Activated CD8-positive, alpha-beta T cell treated with anti-CD3 and anti-CD28 coated beads, Interleukin-2, amount 10 ng/mL, durations not matched to agents 7 days and 5 days (primary cell): Measurements from ENCODE around the gene PMPCA. TPM values are rescaled to one million over a fixed set of nuclear protein-coding genes. Genes with fewer than 3 reads are reported as not detected.
A peak's percentile ranks its signal among the peaks of the same experiment; 100 is the strongest.

Experiments used
- ATAC-seq: fragments of 150-1000 bp; cut with Tn5 transposase; one replicate; pipeline ENCODE4 v1.10.0; 2021; ENCODE audit warnings: moderate library complexity
- CTCF ChIA-PET: fragments of 350-600 bp; sonication (Branson Sonifier 250); formaldehyde crosslinking; loops from one replicate; lab custom pipeline; 2021; ENCODE audit warnings: antibody characterized with exemption; lab: Charles Lee
- POLR2A ChIA-PET: fragments of 350-600 bp; sonication (Branson Sonifier 250); formaldehyde crosslinking; loops from one replicate; lab custom pipeline; 2021; ENCODE audit warnings: antibody characterized with exemption; lab: Charles Lee
- DNase-seq: peaks from one replicate; pipeline ENCODE4 v3.0.0-alpha.2; 2020
- H3K27ac Mint-ChIP-seq: one replicate; pipeline ENCODE4 v1.8.0; 2021; ENCODE audit warnings: mild to moderate bottlenecking, mixed read lengths
- H3K27me3 Mint-ChIP-seq: one replicate; pipeline ENCODE4 v1.8.0; 2021; ENCODE audit warnings: low read depth, mixed read lengths
- H3K36me3 Mint-ChIP-seq: one replicate; pipeline ENCODE4 v1.8.0; 2021; ENCODE audit warnings: low read depth, mixed read lengths
- H3K4me1 Mint-ChIP-seq: one replicate; pipeline ENCODE4 v1.8.0; 2021; ENCODE audit warnings: low read depth, mixed read lengths
- H3K4me3 Mint-ChIP-seq: one replicate; pipeline ENCODE4 v1.8.0; 2021; ENCODE audit warnings: mild to moderate bottlenecking, mixed read lengths
- H3K9me3 Mint-ChIP-seq: one replicate; pipeline ENCODE4 v1.8.0; 2022; ENCODE audit warnings: mixed read lengths; ENCODE audit not compliant: insufficient read depth
- total RNA-seq, 2 experiments: library from RNA; stranded (reverse); gene quantifications; one replicate each; pipeline ENCODE4 v1.2.3, GENCODE V29; 2021

PMPCA gene, protein sequence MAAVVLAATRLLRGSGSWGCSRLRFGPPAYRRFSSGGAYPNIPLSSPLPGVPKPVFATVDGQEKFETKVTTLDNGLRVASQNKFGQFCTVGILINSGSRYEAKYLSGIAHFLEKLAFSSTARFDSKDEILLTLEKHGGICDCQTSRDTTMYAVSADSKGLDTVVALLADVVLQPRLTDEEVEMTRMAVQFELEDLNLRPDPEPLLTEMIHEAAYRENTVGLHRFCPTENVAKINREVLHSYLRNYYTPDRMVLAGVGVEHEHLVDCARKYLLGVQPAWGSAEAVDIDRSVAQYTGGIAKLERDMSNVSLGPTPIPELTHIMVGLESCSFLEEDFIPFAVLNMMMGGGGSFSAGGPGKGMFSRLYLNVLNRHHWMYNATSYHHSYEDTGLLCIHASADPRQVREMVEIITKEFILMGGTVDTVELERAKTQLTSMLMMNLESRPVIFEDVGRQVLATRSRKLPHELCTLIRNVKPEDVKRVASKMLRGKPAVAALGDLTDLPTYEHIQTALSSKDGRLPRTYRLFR
- 10 to 100 TPM; 56.5 to 57.5 TPM for total RNA-seq

DNA sequence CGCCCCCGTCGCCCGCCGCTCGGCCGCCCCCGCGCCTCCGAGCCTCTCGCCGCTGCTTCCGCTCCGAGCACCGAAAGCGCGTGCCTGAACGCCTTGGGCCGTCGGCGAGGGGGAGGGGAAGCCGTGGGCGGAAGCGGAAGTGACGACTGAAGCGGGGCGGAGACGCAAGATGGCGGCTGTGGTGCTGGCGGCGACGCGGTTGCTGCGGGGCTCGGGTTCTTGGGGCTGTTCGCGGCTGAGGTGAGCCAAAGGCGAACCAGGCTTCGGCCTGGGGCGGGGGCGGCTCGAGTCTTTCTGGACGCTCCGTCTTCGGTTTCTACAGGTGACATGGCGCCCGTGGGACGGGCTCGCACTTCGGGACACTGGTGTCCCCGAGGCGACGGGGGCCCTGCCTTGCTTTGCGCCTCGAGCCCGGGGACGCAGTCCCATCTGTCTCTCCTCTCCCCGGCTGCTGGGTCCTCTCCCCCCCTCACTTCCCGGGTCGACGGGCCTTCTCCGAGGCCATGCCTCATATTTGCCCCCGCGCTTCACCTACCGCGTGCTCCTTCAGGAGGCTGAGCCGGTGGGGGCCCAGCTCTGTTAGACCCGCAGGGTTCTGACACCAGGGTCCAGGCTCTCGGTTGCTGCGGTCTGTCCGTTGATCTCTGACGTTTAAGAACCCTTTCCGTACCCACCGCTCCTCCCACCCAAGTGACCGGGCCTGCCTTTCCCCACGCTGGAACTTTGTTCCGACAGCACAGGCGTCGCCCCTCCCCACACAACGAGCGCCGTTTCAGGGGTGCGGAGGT lies at the start of gene PMPCA, which contains the start of gene ENTR1:
Gene PMPCA, plus strand, starts transcription at position 159 of the 788 bp plus-strand sequence. Its CDS starts 11 bp downstream, at position 170.
Gene ENTR1, minus strand, starts transcription at position 115 of the 788 bp plus-strand sequence. CDS start 217 bp downstream, outside the sequence.
- H3K9me3 Mint-ChIP-seq, result no peaks in the 10 kb centered on the region
- H3K27me3 Mint-ChIP-seq, result no peaks in the 10 kb centered on the region
- ChIA-PET CTCF (interaction anchor here (1.0 to 1.8 kb wide), 4 partner anchors 10 to 234 kb away, joined by 3 to 14 read pairs (median 4); partner anchors contain the start of gene DNLZ), POLR2A (interaction anchor here (0.6 to 2.9 kb wide), 5 partner anchors 9 to 97 kb away, joined by 3 to 13 read pairs (median 4); partner anchors contain the start of genes DNLZ and SNAPC4)
- H3K4me3 Mint-ChIP-seq, result peak within 1 kb of the TSS; percentile 92
- peaks cover 56% of the 10 kb centered on the region for H3K4me1 Mint-ChIP-seq
- ATAC-seq (peak; percentile 82), DNase-seq (peak; percentile 95)
- H3K27ac Mint-ChIP-seq, result peak within 1 kb of the TSS; percentile 94
- H3K36me3 Mint-ChIP-seq, result peaks cover 50% of the 10 kb centered on the region

DNA sequence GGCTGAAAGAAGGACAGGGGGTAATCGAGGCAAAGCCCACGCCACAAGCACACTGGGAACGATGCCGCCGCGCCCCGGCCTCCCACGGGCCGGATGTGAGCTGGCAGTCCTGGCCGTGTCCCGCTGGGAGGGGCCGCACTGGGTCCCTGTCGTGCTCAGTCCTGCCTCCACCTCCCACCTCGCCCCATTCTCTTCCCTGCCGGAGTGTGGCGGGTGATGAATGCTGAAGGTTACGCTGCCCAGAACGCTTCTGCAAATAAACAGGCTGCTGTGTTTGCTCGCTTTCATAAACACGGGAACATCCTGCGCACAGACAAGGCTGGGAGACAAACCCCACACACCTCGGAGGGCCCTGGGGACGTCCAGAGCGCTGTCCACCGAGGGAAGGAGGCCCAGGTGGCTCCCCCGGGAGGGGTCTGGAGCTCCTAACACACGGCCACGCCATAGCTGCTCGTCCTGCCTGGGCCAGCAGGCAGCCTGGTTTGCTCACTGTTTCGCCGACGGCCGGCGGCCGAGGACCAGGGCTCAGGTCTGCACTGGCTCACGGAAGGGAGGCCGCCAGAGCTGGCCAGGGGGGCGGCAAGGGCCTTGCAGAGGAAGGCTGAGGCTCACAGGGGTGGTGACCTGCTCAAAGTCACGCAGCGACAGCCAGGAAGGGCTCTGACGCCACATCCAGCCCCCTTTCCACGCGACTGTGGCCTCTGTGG lies 49.3 kb upstream of the PMPCA start:
- CTCF ChIA-PET, result no interaction called here
- no peak for ATAC-seq
- no peaks in the 10 kb centered on the region for H3K36me3 Mint-ChIP-seq

DNA sequence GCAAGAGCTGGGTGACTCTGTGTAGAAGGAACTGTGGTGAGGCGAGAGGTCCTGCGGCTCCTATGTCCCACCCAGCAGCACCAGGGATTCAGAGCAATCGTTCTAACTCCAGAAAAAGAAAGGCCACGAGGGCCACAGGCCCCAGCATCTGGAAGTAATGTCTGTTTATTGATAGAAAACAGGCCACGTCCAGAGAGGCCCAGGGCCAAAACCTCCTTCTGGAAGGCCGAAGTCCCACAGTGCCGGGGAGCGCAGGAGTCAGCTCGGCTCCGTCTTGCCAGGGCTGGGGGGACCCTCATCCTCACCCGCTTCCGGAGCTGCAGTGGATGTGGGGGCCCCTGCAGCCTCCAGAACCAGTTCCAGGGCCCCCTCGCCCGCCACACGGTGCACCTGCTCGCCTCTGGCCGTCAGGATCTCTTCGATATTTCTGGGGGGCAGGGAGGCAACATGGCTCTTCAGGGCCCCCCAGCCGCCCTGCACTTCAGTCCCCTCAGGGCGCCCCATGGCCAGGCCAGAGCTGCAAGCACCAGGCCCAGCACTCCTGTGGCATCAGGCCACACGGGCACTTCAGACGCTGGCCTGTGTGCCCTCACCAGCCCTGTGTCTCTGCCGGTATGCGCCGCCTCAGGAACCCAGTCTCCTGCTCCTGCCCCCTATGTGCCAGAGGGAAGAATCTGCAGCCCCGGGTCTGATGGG lies 48.6 kb upstream of the PMPCA start:
- CTCF ChIA-PET, result interaction anchor here (1.5 kb wide), 1 partner anchor 39 kb away, joined by 3 read pairs; no protein-coding TSS in a partner anchor
- DNase-seq, result no peak
- Mint-ChIP-seq H3K27ac (no peak overlapping the region), H3K36me3 (no peaks in the 10 kb centered on the region), H3K4me3 (no peak overlapping the region), H3K27me3 (no peaks in the 10 kb centered on the region), H3K4me1 (peaks cover 12% of the 10 kb centered on the region), H3K9me3 (no peaks in the 10 kb centered on the region)
- POLR2A ChIA-PET, result interaction anchor here (1.1 kb wide), 1 partner anchor 28 kb away, joined by 4 read pairs; no protein-coding TSS in a partner anchor
- no peak for ATAC-seq

More for the DNA sequence above, 49.3 kb upstream of the PMPCA start:
- peaks cover 12% of the 10 kb centered on the region for H3K4me1 Mint-ChIP-seq
- no peak overlapping the region for H3K4me3 Mint-ChIP-seq
- no peaks in the 10 kb centered on the region for H3K9me3 Mint-ChIP-seq
- DNase-seq, result no peak
- no peak overlapping the region for H3K27ac Mint-ChIP-seq
- H3K27me3 Mint-ChIP-seq, result no peaks in the 10 kb centered on the region
- POLR2A ChIA-PET, result no interaction called here

DNA sequence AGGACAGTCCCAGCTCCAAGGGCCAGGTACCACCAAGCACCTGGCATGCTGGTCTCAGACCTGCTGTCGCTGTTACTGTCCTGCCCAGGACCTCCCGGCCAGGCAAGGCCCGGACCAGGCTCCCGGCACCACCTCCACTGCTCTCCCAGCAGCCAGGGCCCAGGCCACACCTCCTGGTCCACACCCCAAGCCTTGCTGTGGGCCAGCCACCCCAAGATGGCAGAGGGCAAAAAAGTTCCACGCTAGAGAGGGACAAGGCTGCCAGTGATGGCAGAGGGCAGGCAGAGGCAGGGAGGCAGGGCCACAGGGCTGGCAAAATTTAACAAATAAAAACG lies 48.0 kb upstream of the PMPCA start:
- Mint-ChIP-seq H3K36me3 (no peaks in the 10 kb centered on the region), H3K4me3 (no peak overlapping the region), H3K27me3 (no peaks in the 10 kb centered on the region), H3K9me3 (no peaks in the 10 kb centered on the region), H3K27ac (no peak overlapping the region), H3K4me1 (peaks cover 12% of the 10 kb centered on the region)
- ATAC-seq (no peak), DNase-seq (no peak)
- ChIA-PET POLR2A (interaction anchor here (0.5 to 1.7 kb wide), 8 partner anchors 8 to 445 kb away, joined by 3 to 8 read pairs (median 4); partner anchors contain the start of genes CARD9 and INPP5E), CTCF (interaction anchor here (0.6 to 1.6 kb wide), 10 partner anchors 15 to 253 kb away, joined by 3 to 11 read pairs (median 5); partner anchors contain the start of genes ENTR1 and PMPCA)

DNA sequence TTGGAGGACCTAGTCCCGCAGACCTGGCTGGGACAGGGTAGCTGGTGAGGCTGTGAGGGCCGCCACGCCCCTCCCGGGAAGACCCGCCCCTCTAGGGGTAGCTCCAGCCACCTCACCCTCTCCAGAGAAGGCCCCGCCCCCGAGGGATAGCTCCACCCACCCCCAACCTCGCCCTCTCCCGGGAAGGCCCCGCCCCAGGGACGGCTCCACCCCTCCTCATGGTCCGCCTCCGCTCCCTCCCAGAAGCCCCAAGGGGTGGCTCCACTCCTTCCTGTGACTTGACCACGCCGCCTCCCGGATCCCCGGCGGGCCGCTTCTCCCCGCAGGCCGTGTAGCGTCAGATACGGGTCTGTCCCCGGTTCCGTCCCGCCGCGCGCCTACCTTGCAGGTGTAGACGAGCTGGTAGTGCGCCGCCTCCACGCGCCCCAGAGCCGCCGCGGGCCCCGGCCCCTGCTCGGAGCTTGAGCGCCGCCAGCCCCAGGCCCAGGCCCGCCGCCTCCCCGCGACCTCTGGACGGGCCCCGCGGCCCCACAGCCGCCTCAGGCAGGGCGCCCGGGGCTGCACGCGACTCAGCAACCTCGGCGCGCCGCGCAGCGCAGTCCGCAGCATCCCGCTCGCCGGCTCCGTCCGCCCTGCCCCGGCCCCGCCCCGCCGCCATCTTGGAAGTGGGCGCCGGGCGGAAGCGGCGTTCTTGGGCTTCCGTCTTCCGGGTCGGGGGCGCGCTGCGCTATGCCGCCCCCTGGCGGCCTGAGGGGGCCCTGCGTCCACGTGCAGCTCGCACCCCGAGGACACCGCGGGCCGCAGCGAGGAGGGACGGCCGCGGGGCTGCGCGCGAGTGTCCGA lies 47.1 kb upstream of the PMPCA start, which contains the start of gene DNLZ:
Gene DNLZ, minus strand, starts transcription at position 639 of the 843 bp plus-strand sequence. Its CDS starts 30 bp downstream, at position 609.
- Mint-ChIP-seq H3K27me3 (no peaks in the 10 kb centered on the region), H3K4me3 (peak within 1 kb of the TSS; percentile 84), H3K36me3 (no peaks in the 10 kb centered on the region), H3K4me1 (peaks cover 12% of the 10 kb centered on the region), H3K9me3 (no peaks in the 10 kb centered on the region), H3K27ac (peak within 1 kb of the TSS; percentile 91)
- POLR2A ChIA-PET, result interaction anchor here (0.5 to 1.7 kb wide), 14 partner anchors 9 to 444 kb away, joined by 3 to 8 read pairs (median 3); partner anchors contain the start of genes CARD9, GPSM1 and INPP5E
- CTCF ChIA-PET, result interaction anchor here (0.6 to 1.6 kb wide), 16 partner anchors 14 to 338 kb away, joined by 3 to 11 read pairs (median 4); partner anchors contain the start of genes ENTR1 and PMPCA
- ATAC-seq (peak; percentile 90), DNase-seq (peak; percentile 96)

DNA sequence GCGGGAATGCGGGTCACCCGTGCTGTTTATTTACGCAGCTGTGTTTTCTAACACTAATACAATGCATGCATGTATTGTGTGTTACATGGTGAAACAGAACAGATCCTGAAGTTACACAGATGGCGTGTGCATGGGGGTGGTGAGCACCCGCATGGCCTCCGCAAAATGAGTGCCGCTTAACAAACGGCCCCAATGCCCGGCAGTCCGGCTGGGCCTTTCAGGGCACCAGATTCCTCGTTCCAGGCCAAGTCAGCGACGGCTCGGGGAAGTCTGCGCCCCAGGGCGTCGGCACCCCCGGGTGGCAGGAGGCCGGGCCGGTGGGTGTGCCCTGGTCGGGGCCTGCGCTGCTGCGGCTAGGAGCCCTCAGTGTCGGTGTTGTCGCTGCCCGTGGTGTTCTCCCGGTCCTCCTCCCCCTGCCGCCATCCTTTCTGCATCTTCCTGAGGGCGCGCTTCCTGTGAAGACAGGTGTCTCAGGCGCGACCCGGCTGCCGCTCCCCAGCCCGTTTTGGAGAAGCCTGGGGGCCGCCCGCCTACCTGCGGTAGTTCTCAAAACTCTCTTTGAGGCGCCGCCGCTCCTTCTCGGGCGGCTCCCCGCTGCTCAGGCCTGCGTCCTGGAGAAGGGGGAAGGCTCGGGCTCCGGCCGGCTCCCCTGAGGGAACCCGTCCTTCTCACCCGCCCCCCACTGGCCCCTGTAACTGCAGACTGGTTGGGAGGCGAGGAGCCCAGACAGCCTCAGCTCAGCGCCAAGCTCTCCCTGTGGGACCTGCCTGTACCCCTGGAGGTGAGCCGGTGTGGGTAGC lies 46.3 kb upstream of the PMPCA start:
- Mint-ChIP-seq H3K27ac (no peak overlapping the region), H3K36me3 (no peaks in the 10 kb centered on the region), H3K4me3 (peak overlapping the region; percentile 42), H3K9me3 (no peaks in the 10 kb centered on the region), H3K27me3 (no peaks in the 10 kb centered on the region), H3K4me1 (peaks cover 12% of the 10 kb centered on the region)
- no peak for DNase-seq
- ChIA-PET CTCF (interaction anchor here (0.6 to 1.6 kb wide), 13 partner anchors 13 to 337 kb away, joined by 3 to 11 read pairs (median 5); partner anchors contain the start of genes ENTR1 and PMPCA), POLR2A (interaction anchor here (0.6 to 1.7 kb wide), 8 partner anchors 10 to 207 kb away, joined by 3 to 8 read pairs (median 4); partner anchors contain the start of gene INPP5E)
- no peak for ATAC-seq

DNA sequence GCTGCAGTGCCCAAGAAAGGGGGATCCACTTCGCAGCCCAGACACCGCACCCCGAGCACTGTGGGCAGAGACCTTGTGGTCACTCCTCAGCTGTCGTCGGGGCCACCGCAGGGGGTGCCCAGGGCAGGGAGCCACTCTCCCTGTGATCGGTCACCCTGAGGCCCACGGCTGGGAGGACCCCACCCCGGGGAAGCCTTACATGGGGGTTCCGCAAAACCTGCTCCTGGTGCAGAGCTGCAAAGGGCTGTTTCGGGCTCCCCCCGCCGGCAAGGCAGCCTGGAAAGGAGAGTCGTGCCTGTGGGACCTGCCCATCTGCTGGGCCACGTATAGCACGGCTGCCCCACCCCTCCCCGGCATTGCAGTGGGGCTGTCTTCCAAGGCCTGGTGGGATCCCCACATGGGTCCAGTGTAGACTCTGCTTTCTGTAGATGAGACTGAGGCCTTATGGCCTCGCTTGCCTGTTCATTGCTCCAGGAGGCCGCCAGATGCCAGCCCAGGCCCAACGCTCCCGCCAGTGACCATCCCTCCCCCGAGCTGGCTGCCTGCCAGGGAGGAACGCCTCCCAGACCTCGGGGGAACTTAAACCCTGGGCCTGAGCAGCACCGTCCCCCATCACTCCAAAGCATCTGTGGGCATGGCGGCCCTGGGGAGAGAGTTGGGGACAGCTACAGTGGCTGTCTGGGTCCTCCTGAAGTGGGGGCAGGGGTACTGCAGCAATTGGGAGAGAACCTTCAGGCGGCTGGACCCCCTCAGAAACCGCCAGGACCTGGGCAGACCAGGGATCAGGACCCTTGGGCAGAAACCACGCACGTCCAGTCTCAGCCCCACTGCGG lies 45.3 kb upstream of the PMPCA start:
- DNase-seq (no peak), ATAC-seq (no peak)
- peaks cover 12% of the 10 kb centered on the region for H3K4me1 Mint-ChIP-seq
- CTCF ChIA-PET, result no interaction called here
- H3K4me3 Mint-ChIP-seq, result no peak overlapping the region
- H3K9me3 Mint-ChIP-seq, result no peaks in the 10 kb centered on the region
- no peaks in the 10 kb centered on the region for H3K27me3 Mint-ChIP-seq
- no peak overlapping the region for H3K27ac Mint-ChIP-seq
- H3K36me3 Mint-ChIP-seq, result no peaks in the 10 kb centered on the region
- POLR2A ChIA-PET, result interaction anchor here (1.5 kb wide), 1 partner anchor 44 kb away, joined by 5 read pairs; no protein-coding TSS in a partner anchor

DNA sequence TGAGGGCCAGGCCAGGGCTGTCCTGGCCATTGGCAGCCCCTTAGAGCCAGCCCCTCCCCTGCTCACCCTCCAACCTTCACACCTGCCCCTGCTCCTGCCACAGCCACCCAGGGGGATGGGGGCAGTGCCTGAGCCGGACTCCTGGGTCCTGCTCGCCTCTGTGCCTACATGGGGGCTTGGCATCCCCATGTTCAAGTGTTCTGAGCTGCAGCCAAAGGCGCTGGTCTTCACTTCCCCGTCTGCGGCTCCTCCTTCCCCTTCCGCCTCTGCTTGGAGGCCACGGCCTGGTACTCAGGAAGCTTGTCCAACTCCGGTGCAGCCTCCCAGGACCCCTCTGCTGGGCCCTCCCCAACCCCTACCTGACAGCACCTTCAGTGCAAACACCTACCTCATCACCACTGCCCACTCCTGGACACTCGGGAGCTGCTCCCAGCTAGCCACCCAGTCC lies 44.7 kb upstream of the PMPCA start:
- ChIA-PET CTCF (interaction anchor here (1.1 kb wide), 1 partner anchor 31 kb away, joined by 3 read pairs; no protein-coding TSS in a partner anchor), POLR2A (interaction anchor here (1.2 kb wide), 1 partner anchor 11 kb away, joined by 4 read pairs; no protein-coding TSS in a partner anchor)
- Mint-ChIP-seq H3K27ac (no peak overlapping the region), H3K9me3 (no peaks in the 10 kb centered on the region), H3K27me3 (no peaks in the 10 kb centered on the region), H3K4me1 (peaks cover 12% of the 10 kb centered on the region), H3K36me3 (no peaks in the 10 kb centered on the region), H3K4me3 (no peak overlapping the region)
- DNase-seq (no peak), ATAC-seq (no peak)
